GM18517 (cell line): ENCODE data around the gene COP1.
"Not testable (repeated sequence)": the region's sequence is repeated elsewhere in the genome, so short reads cannot be mapped to it uniquely, and the experiment has no call there.

Source experiments
- ATAC-seq: cut with Tn5 transposase; IDR thresholded peaks from one replicate; pipeline ENCODE4 v1.9.1; 2021; ENCODE audit warnings: mild to moderate bottlenecking, moderate library complexity; ENCODE audit not compliant: unreplicated experiment

COP1 gene

GRCh38 chr1:176206961-176207902 lies at the start of gene COP1:
TSS of gene COP1 (minus strand) at chr1:176207286. CDS start at chr1:176206978, 308 bp downstream.
- peak; percentile 73 for ATAC-seq

GRCh38 chr1:176252191-176252590 lies 45.1 kb upstream of the COP1 start:
- ATAC-seq = no peak

- ATAC-seq = no peak
Observed at GRCh38 chr1:176244851-176245250, 37.8 kb upstream of the COP1 start.

- no peak for ATAC-seq
Observed at GRCh38 chr1:176243746-176244145, 36.7 kb upstream of the COP1 start.

GRCh38 chr1:176241385-176242015 lies 34.4 kb upstream of the COP1 start:
- no peak for ATAC-seq

- ATAC-seq = not testable (repeated sequence)
Observed at GRCh38 chr1:176233657-176234056, 26.6 kb upstream of the COP1 start.

- no peak for ATAC-seq
Observed at GRCh38 chr1:176227579-176227978, 20.5 kb upstream of the COP1 start.

- no peak for ATAC-seq
Observed at GRCh38 chr1:176225911-176226310, 18.8 kb upstream of the COP1 start.

- no peak for ATAC-seq
Observed at GRCh38 chr1:176225479-176225875, 18.4 kb upstream of the COP1 start.

- no peak for ATAC-seq
Observed at GRCh38 chr1:176222196-176222595, 15.1 kb upstream of the COP1 start.

- no peak for ATAC-seq
Observed at GRCh38 chr1:176220100-176220689, 13.1 kb upstream of the COP1 start.

- no peak for ATAC-seq
Observed at GRCh38 chr1:176217461-176218099, 10.5 kb upstream of the COP1 start.

- ATAC-seq = no peak
Observed at GRCh38 chr1:176216031-176216430, 8.9 kb upstream of the COP1 start.

- ATAC-seq = no peak
Observed at GRCh38 chr1:176211396-176212165, 4.5 kb upstream of the COP1 start.

- ATAC-seq = no peak
Observed at GRCh38 chr1:176208034-176208433, 948 bp upstream of the COP1 start.

- peak; percentile 24 for ATAC-seq
Observed at GRCh38 chr1:176206006-176206960, 803 bp downstream of the COP1 start.

- no peak for ATAC-seq
Observed at GRCh38 chr1:176205332-176205914, 1.7 kb downstream of the COP1 start.

GRCh38 chr1:176204655-176205054 lies 2.4 kb downstream of the COP1 start:
- ATAC-seq = not testable (repeated sequence)

- ATAC-seq = no peak
Observed at GRCh38 chr1:176203735-176204134, 3.4 kb downstream of the COP1 start.
